HuH-7 (cell line): ENCODE data around the gene FERMT3.

ENCODE experiments used
- DNase-seq: peaks from one replicate; pipeline ENCODE4 v3.0.0; 2011; ENCODE audit warnings: low spot score

FERMT3 gene

GRCh38 chr11:64264371-64264852 lies 57.9 kb downstream of the FERMT3 start:
- DNase-seq, result no peak

GRCh38 chr11:64265176-64266160 lies 58.9 kb downstream of the FERMT3 start:
- DNase-seq, result no peak

GRCh38 chr11:64266339-64266738 lies 59.8 kb downstream of the FERMT3 start:
- DNase-seq, result no peak

GRCh38 chr11:64267207-64267945 lies 60.9 kb downstream of the FERMT3 start:
- DNase-seq, result no peak

- DNase-seq, result no peak
Observed at GRCh38 chr11:64268025-64268892, 61.7 kb downstream of the FERMT3 start.

GRCh38 chr11:64268893-64269539 lies 62.5 kb downstream of the FERMT3 start:
- no peak for DNase-seq

GRCh38 chr11:64269540-64270220 lies 63.2 kb downstream of the FERMT3 start:
- DNase-seq, result peak; percentile 79
